Astrocyte (in vitro differentiated cells and primary cell): ENCODE data around the gene HECTD4. TPM values are rescaled to one million over a fixed set of nuclear protein-coding genes. Genes with fewer than 3 reads are reported as not detected.
"Not testable (repeated sequence)": the region's sequence is repeated elsewhere in the genome, so short reads cannot be mapped to it uniquely, and the experiment has no call there.

ENCODE experiments used
- DNase-seq: peaks from one replicate; pipeline ENCODE4 v3.0.0-alpha.2; 2010; ENCODE audit warnings: low read depth
- FAIRE-seq: peaks from 2 replicates; lab custom pipeline; 2011; peaks lifted over from hg19 to GRCh38; lab: Jason Lieb, UNC
- H2AFZ ChIP-seq: 2 replicates; pipeline ENCODE4 v1.6.0; 2012; ENCODE audit warnings: low read depth, low read length, inconsistent platforms
- H3K27ac ChIP-seq: 2 replicates; pipeline ENCODE4 v1.5.1; 2011; ENCODE audit warnings: low read depth, low read length, inconsistent platforms
- H3K27me3 ChIP-seq: 2 replicates; pipeline ENCODE4 v1.6.0; 2011; ENCODE audit warnings: low read length, inconsistent platforms; ENCODE audit not compliant: insufficient read depth
- H3K36me3 ChIP-seq: 2 replicates; pipeline ENCODE4 v1.5.1; 2011; ENCODE audit warnings: low read length, inconsistent platforms; ENCODE audit not compliant: insufficient read depth
- H3K4me1 ChIP-seq: 2 replicates; pipeline ENCODE4 v1.5.1; 2011; ENCODE audit warnings: low read length, inconsistent platforms; ENCODE audit not compliant: insufficient read depth
- H3K4me2 ChIP-seq: 2 replicates; pipeline ENCODE4 v1.6.0; 2012; ENCODE audit warnings: low read length, inconsistent platforms
- H3K4me3 ChIP-seq: 2 replicates; pipeline ENCODE4 v1.5.1; 2011; ENCODE audit warnings: low read depth, mild to moderate bottlenecking, low read length, inconsistent platforms; ENCODE audit not compliant: insufficient read depth
- H3K79me2 ChIP-seq: 2 replicates; pipeline ENCODE4 v1.6.0; 2012; ENCODE audit warnings: mild to moderate bottlenecking, low read length, inconsistent platforms; ENCODE audit not compliant: insufficient read depth
- H3K9ac ChIP-seq: 2 replicates; pipeline ENCODE4 v1.6.0; 2012; ENCODE audit warnings: mild to moderate bottlenecking, low read length, inconsistent platforms
- H3K9me3 ChIP-seq: 2 replicates; pipeline ENCODE4 v1.5.1; 2012; ENCODE audit warnings: low read depth, mild to moderate bottlenecking, low read length, inconsistent platforms; ENCODE audit not compliant: insufficient read depth
- H4K20me1 ChIP-seq: 2 replicates; pipeline ENCODE4 v1.6.0; 2012; ENCODE audit warnings: low read length, inconsistent platforms; ENCODE audit not compliant: insufficient read depth
- H3K27ac Mint-ChIP-seq: one replicate; pipeline ENCODE4 v1.8.0; 2021; ENCODE audit warnings: mild to moderate bottlenecking, mixed read lengths; ENCODE audit not compliant: unreplicated experiment
- H3K27me3 Mint-ChIP-seq: one replicate; pipeline ENCODE4 v1.8.0; 2021; ENCODE audit warnings: low read depth, mixed read lengths; ENCODE audit not compliant: unreplicated experiment
- H3K36me3 Mint-ChIP-seq: one replicate; pipeline ENCODE4 v1.8.0; 2021; ENCODE audit warnings: low read depth, mixed read lengths; ENCODE audit not compliant: unreplicated experiment
- H3K4me1 Mint-ChIP-seq: one replicate; pipeline ENCODE4 v1.8.0; 2021; ENCODE audit warnings: low read depth, mixed read lengths; ENCODE audit not compliant: unreplicated experiment
- H3K4me3 Mint-ChIP-seq: one replicate; pipeline ENCODE4 v1.8.0; 2021; ENCODE audit warnings: mild to moderate bottlenecking, moderate library complexity, mixed read lengths; ENCODE audit not compliant: unreplicated experiment
- H3K9me3 Mint-ChIP-seq: one replicate; pipeline ENCODE4 v1.8.0; 2021; ENCODE audit warnings: mild to moderate bottlenecking, mixed read lengths; ENCODE audit not compliant: unreplicated experiment
- EZH2 ChIP-seq: IDR thresholded peaks from 2 replicates; pipeline ENCODE4 v1.6.1; 2012; ENCODE audit warnings: mild to moderate bottlenecking, low read length, inconsistent platforms; ENCODE audit not compliant: insufficient read depth
- total RNA-seq: library from RNA; stranded (reverse); gene quantifications from 2 replicates; pipeline ENCODE4 v1.2.1, GENCODE V29; 2021
- TF ChIP-seq, protein P1 (sequence below): IDR thresholded peaks from 2 replicates; pipeline ENCODE4 v1.5.1; 2011; ENCODE audit warnings: low read depth, mild to moderate bottlenecking, inconsistent platforms, low read length, moderate library complexity; ENCODE audit not compliant: insufficient read depth

Gene HECTD4
- total RNA-seq, 1 donor from 2014 or later: 38.9 TPM

DNA sequence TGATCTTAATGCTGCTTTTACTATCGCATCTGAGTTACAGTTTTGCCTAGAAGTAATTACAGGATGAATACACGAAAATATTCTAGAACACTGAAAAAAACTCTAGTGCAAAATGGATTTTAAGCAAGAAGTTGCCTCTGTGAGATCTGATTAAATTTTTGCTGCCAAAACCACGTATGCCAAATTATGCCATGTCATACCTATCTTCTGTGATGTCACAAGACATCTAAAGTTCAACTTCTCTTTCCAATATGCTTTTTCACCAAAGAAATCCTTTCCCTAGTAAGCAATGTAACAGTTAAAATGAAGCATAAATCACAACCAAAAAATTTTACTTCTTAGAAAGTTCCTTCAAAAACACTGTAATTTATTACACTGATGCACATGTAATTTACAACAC lies 39.6 kb downstream of the HECTD4 start:
- no peaks in the 10 kb centered on the region for H3K27me3 ChIP-seq
- no peaks in the 10 kb centered on the region for H3K36me3 ChIP-seq
- H3K27ac ChIP-seq: no peak overlapping the region
- no peak overlapping the region for H3K27ac Mint-ChIP-seq
- no peak overlapping the region for H2AFZ ChIP-seq
- peaks cover under 1% of the 10 kb centered on the region for H3K4me1 ChIP-seq
- no peaks in the 10 kb centered on the region for H3K9me3 ChIP-seq
- H3K4me1 Mint-ChIP-seq: peaks cover 16% of the 10 kb centered on the region
- no peak overlapping the region for H3K9ac ChIP-seq
- H3K9me3 Mint-ChIP-seq: no peaks in the 10 kb centered on the region
- TF ChIP-seq EZH2: no peak
- TF ChIP-seq, protein P1, sequence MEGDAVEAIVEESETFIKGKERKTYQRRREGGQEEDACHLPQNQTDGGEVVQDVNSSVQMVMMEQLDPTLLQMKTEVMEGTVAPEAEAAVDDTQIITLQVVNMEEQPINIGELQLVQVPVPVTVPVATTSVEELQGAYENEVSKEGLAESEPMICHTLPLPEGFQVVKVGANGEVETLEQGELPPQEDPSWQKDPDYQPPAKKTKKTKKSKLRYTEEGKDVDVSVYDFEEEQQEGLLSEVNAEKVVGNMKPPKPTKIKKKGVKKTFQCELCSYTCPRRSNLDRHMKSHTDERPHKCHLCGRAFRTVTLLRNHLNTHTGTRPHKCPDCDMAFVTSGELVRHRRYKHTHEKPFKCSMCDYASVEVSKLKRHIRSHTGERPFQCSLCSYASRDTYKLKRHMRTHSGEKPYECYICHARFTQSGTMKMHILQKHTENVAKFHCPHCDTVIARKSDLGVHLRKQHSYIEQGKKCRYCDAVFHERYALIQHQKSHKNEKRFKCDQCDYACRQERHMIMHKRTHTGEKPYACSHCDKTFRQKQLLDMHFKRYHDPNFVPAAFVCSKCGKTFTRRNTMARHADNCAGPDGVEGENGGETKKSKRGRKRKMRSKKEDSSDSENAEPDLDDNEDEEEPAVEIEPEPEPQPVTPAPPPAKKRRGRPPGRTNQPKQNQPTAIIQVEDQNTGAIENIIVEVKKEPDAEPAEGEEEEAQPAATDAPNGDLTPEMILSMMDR: no peak
- FAIRE-seq (no peak), DNase-seq (no peak)
- no peak overlapping the region for H3K4me3 Mint-ChIP-seq
- H3K4me3 ChIP-seq: no peak overlapping the region
- H3K79me2 ChIP-seq: peaks cover 78% of the 10 kb centered on the region
- peaks cover 80% of the 10 kb centered on the region for H4K20me1 ChIP-seq
- H3K27me3 Mint-ChIP-seq: no peaks in the 10 kb centered on the region
- no peaks in the 10 kb centered on the region for H3K36me3 Mint-ChIP-seq
- no peak overlapping the region for H3K4me2 ChIP-seq

DNA sequence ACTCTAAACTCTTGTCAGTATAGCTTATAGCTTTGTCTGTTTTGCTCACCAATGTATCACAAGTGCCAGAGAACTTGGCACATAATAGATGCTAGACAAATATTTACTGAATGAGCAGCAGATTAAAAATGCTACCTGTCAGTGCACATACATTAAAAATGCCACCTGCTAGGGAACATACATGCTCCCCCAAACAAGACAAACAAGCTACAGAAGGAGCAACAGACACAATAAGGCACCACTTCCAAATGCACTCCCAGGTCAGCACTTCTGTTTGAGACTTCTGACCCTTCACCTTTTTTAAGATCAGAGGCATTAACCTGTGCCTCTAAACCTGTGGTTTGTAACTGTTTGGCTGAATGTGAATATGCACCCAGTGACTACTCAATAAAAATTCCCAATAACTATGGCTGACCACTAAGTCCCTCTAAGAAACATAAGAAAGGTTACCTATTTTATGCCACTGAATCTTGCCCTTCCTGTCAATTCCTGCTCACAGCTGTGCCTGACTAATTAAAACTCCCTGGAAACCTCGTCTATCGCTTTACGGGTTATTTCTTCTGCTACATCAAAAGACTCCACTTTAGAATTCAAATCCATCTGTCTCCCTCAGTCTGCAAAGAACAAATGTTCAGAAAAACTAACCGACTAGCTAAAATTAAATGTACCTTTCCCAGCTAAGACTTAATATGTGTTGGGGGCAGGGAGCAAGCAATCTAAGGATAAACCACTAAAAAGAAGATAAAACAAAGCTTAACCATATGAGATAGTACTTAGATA lies 41.0 kb downstream of the HECTD4 start:
- Histone ChIP-seq H3K79me2 (peaks cover 75% of the 10 kb centered on the region), H3K4me2 (no peak overlapping the region), H3K4me3 (no peak overlapping the region), H3K9ac (no peak overlapping the region), H3K9me3 (no peaks in the 10 kb centered on the region), H3K27me3 (no peaks in the 10 kb centered on the region), H2AFZ (no peak overlapping the region), H3K36me3 (no peaks in the 10 kb centered on the region), H3K4me1 (no peaks in the 10 kb centered on the region), H4K20me1 (peaks cover 72% of the 10 kb centered on the region), H3K27ac (no peak overlapping the region)
- DNase-seq: no peak
- peaks cover 6% of the 10 kb centered on the region for H3K4me1 Mint-ChIP-seq
- TF ChIP-seq EZH2: no peak
- no peaks in the 10 kb centered on the region for H3K9me3 Mint-ChIP-seq
- no peak for FAIRE-seq
- H3K27me3 Mint-ChIP-seq: no peaks in the 10 kb centered on the region
- H3K27ac Mint-ChIP-seq: no peak overlapping the region
- no peak overlapping the region for H3K4me3 Mint-ChIP-seq
- no peaks in the 10 kb centered on the region for H3K36me3 Mint-ChIP-seq

DNA sequence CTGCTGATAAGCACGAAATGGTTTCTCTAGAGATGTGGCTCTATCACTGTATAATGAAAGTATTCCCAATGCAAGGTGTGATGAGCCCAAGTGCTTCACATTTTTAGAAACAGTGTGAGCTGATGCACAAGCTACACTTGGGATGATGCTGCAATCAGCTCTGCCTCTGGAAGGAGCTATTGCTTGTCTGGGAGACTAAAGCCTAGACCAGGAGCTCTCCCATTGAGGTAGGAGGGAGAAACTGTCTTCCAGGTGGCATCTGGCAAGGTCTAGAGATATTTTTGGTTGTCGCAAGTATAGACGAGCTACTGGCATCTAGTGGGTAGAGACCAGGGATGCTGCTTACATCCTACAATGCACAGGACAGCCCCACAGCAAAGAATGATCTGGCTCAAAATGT lies 42.0 kb downstream of the HECTD4 start:
- H4K20me1 ChIP-seq: peaks cover 66% of the 10 kb centered on the region
- H3K4me3 ChIP-seq: no peak overlapping the region
- no peaks in the 10 kb centered on the region for H3K27me3 ChIP-seq
- no peak overlapping the region for H3K4me3 Mint-ChIP-seq
- peaks cover 5% of the 10 kb centered on the region for H3K4me1 Mint-ChIP-seq
- no peaks in the 10 kb centered on the region for H3K36me3 Mint-ChIP-seq
- no peak overlapping the region for H3K9ac ChIP-seq
- no peak overlapping the region for H3K27ac ChIP-seq
- H3K4me2 ChIP-seq: no peak overlapping the region
- H2AFZ ChIP-seq: no peak overlapping the region
- DNase-seq (no peak), FAIRE-seq (no peak)
- H3K27me3 Mint-ChIP-seq: no peaks in the 10 kb centered on the region
- H3K27ac Mint-ChIP-seq: no peak overlapping the region
- H3K9me3 Mint-ChIP-seq: no peaks in the 10 kb centered on the region
- peaks cover 73% of the 10 kb centered on the region for H3K79me2 ChIP-seq
- TF ChIP-seq, protein P1: no peak
- no peak for TF ChIP-seq EZH2
- H3K4me1 ChIP-seq: no peaks in the 10 kb centered on the region
- H3K9me3 ChIP-seq: no peaks in the 10 kb centered on the region
- no peaks in the 10 kb centered on the region for H3K36me3 ChIP-seq

DNA sequence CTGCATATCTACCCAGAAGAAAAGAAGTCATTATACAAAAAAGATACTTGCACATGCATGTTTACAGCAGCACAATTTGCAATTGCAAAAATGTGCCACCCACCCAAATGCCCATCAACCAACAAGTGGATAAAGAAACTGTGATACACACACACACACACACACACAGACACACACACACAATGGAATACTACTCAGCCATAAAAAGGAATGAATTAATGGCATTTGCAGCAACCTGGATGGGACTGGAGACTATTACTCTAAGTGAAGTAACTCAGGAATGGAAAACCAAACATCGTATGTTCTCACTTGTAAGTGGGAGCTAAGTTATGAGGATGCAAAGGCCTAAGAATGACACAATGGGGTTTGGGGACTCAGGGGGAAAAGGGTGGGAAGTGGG lies 47.2 kb downstream of the HECTD4 start:
- not testable (repeated sequence) for H3K9me3 Mint-ChIP-seq, DNase-seq, H3K4me1 ChIP-seq, H3K27me3 ChIP-seq, H3K4me3 ChIP-seq, H3K4me2 ChIP-seq, H3K9ac ChIP-seq, H3K4me1 Mint-ChIP-seq, H3K36me3 Mint-ChIP-seq, H3K27ac ChIP-seq, H3K9me3 ChIP-seq, H3K27me3 Mint-ChIP-seq, H2AFZ ChIP-seq, H3K4me3 Mint-ChIP-seq, H3K27ac Mint-ChIP-seq, H3K36me3 ChIP-seq, FAIRE-seq
- H4K20me1 ChIP-seq: peaks cover 36% of the 10 kb centered on the region
- H3K79me2 ChIP-seq: peaks cover 38% of the 10 kb centered on the region
